Right lobe of liver (tissue), 4 donors: ENCODE measurements around the gene WNT5B.
A peak's percentile ranks its signal among the peaks of the same experiment; 100 is the strongest.

Experiments used
- POLR2A ChIP-seq: fragments of 450-650 bp; IDR thresholded peaks from one replicate; pipeline ENCODE4 v1.6.1; 2017; ENCODE audit warnings: antibody characterized with exemption, mild to moderate bottlenecking
- TF ChIP-seq, protein P1 (sequence below), 4 donors: fragments of 200-600 bp in 3 of 4; fragments of 450-650 bp in 1 of 4; IDR thresholded peaks; one replicate each; pipeline versions ENCODE4 v1.5.1 to v1.8.0; 2016 to 2022; ENCODE audit warnings: antibody characterized with exemption in 4 of 4, mild to moderate bottlenecking in 2 of 4
- donor health status: DM: no; HTN: no; CAD: no.
- donor health status: DM: no; HTN: no; CAD: no.
- donor health status: DM: no; HTN: yes; CAD: no.

DNA sequence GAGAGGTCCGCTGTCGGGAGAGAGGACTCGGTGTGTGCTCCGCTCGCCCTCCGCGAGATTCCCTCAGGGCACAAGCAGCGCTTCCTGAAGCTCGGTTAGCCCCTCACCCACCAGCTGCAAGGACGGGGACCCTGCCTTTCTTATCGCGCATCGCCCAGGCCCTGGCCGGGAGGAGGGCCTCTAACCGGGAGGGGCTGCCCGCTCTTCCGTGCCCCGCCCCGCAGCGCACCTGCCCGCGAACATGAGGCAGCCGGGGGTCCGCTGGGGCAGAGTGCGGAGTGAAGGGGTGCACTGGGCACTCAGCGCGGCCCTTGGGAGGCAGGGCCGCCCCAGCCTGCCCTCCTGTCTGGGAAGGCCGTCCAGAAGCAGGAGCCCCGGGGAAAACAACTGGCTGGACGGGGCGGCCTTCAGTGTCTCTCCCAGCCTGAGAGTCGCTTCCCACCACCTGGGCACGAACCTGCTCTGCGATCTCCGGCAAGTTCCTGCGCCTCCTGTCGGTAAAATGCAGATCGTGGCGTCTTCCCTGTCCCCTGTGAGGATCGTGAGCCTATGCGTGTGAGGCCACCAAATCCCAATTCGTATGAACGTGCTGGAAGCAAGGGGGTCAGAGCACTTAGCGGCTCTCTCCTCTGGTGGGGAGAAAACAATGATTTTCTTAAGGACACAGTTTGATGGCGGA is 33.9 kb downstream of the WNT5B start:
- TF ChIP-seq, protein P1, sequence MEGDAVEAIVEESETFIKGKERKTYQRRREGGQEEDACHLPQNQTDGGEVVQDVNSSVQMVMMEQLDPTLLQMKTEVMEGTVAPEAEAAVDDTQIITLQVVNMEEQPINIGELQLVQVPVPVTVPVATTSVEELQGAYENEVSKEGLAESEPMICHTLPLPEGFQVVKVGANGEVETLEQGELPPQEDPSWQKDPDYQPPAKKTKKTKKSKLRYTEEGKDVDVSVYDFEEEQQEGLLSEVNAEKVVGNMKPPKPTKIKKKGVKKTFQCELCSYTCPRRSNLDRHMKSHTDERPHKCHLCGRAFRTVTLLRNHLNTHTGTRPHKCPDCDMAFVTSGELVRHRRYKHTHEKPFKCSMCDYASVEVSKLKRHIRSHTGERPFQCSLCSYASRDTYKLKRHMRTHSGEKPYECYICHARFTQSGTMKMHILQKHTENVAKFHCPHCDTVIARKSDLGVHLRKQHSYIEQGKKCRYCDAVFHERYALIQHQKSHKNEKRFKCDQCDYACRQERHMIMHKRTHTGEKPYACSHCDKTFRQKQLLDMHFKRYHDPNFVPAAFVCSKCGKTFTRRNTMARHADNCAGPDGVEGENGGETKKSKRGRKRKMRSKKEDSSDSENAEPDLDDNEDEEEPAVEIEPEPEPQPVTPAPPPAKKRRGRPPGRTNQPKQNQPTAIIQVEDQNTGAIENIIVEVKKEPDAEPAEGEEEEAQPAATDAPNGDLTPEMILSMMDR (IDR thresholded peaks at IDR 0.05), result peak; percentile 31 to 60 (median 48)
- peak; percentile 55 for TF ChIP-seq POLR2A
